WTC11 (cell line): ENCODE measurements around the gene CAV2. TPM values are rescaled to one million over a fixed set of nuclear protein-coding genes. Genes with fewer than 3 reads are reported as not detected.

Source experiments
- ATAC-seq: fragments of 200-7000 bp; cut with Tn5 transposase; 2 replicates; pipeline ENCODE4 v1.10.0; 2021; ENCODE audit warnings: mild to moderate bottlenecking, moderate library complexity
- CTCF ChIA-PET: fragments of 300-600 bp; sonication (Branson Sonifier 250); formaldehyde crosslinking; loops from one replicate; lab custom pipeline; 2021; ENCODE audit warnings: antibody characterized with exemption; lab: Charles Lee
- POLR2A ChIA-PET: fragments of 350-600 bp; sonication (Branson Sonifier 250); formaldehyde crosslinking; loops from one replicate; lab custom pipeline; 2021; ENCODE audit warnings: antibody characterized with exemption; lab: Charles Lee
- DNase-seq: peaks from one replicate; pipeline ENCODE4 v3.0.0; 2021; ENCODE audit warnings: low spot score
- H3K27ac Mint-ChIP-seq: 2 replicates; pipeline ENCODE4 v1.8.0; 2021; ENCODE audit warnings: mixed read lengths
- H3K27me3 Mint-ChIP-seq: 2 replicates; pipeline ENCODE4 v1.8.0; 2021; ENCODE audit warnings: low read depth, mild to moderate bottlenecking, moderate library complexity, mixed read lengths
- H3K36me3 Mint-ChIP-seq: 2 replicates; pipeline ENCODE4 v1.8.0; 2021; ENCODE audit warnings: mixed read lengths
- H3K4me1 Mint-ChIP-seq: 2 replicates; pipeline ENCODE4 v1.8.0; 2022; ENCODE audit warnings: mixed read lengths
- H3K4me3 Mint-ChIP-seq: 2 replicates; pipeline ENCODE4 v1.8.0; 2021; ENCODE audit warnings: mild to moderate bottlenecking, moderate library complexity, mixed read lengths
- H3K9me3 Mint-ChIP-seq: 2 replicates; pipeline ENCODE4 v1.8.0; 2021; ENCODE audit warnings: mixed read lengths
- ATF1 ChIP-seq: sonication (generic); formaldehyde crosslinking; IDR thresholded peaks from 2 replicates; pipeline ENCODE4 v1.8.1; 2023; ENCODE audit warnings: mild to moderate bottlenecking, moderate library complexity, missing genetic modification reagents
- CREB1 ChIP-seq: sonication (generic); formaldehyde crosslinking; IDR thresholded peaks from 2 replicates; pipeline ENCODE4 v1.8.0; 2023; ENCODE audit warnings: mild to moderate bottlenecking, missing genetic modification reagents
- E2F4 ChIP-seq: sonication (generic); formaldehyde crosslinking; IDR thresholded peaks from 2 replicates; pipeline ENCODE4 v1.8.1; 2022; ENCODE audit warnings: low read depth, mild to moderate bottlenecking, moderate library complexity, missing genetic modification reagents, borderline replicate concordance
- ELF4 ChIP-seq: sonication (generic); formaldehyde crosslinking; IDR thresholded peaks from 2 replicates; pipeline ENCODE4 v1.8.1; 2022; ENCODE audit warnings: low read depth, mild to moderate bottlenecking, moderate library complexity, missing genetic modification reagents
- FOXJ3 ChIP-seq: sonication (generic); formaldehyde crosslinking; IDR thresholded peaks from 2 replicates; pipeline ENCODE4 v1.9.0; 2021; ENCODE audit warnings: missing genetic modification reagents, mild to moderate bottlenecking, borderline replicate concordance
- FOXP1 ChIP-seq: sonication (generic); formaldehyde crosslinking; IDR thresholded peaks from 2 replicates; pipeline ENCODE4 v1.8.0; 2022; ENCODE audit warnings: missing genetic modification reagents, mild to moderate bottlenecking, moderate library complexity, borderline replicate concordance
- GABPB1 ChIP-seq: sonication (generic); formaldehyde crosslinking; IDR thresholded peaks from 2 replicates; pipeline ENCODE4 v1.8.1; 2023; ENCODE audit warnings: mild to moderate bottlenecking, missing genetic modification reagents
- GTF2I ChIP-seq: fragments of 250-450 bp; sonication (Bioruptor Pico); conservative IDR thresholded peaks from 2 replicates; pipeline ENCODE4 v1.4.0; 2021; ENCODE audit warnings: mild to moderate bottlenecking
- IRF2 ChIP-seq: sonication (generic); formaldehyde crosslinking; IDR thresholded peaks from 2 replicates; pipeline ENCODE4 v1.8.0; 2022; ENCODE audit warnings: low read depth, missing genetic modification reagents, borderline replicate concordance
- KAT7 ChIP-seq: sonication (generic); formaldehyde crosslinking; IDR thresholded peaks from 2 replicates; pipeline ENCODE4 v1.8.1; 2023; ENCODE audit warnings: missing genetic modification reagents, mild to moderate bottlenecking, borderline replicate concordance
- MYBL2 ChIP-seq: sonication (generic); formaldehyde crosslinking; IDR thresholded peaks from 2 replicates; pipeline ENCODE4 v1.8.1; 2023; ENCODE audit warnings: mild to moderate bottlenecking, moderate library complexity, missing genetic modification reagents
- NFATC4 ChIP-seq: fragments of 250-450 bp; sonication (Bioruptor Pico); IDR thresholded peaks from 2 replicates; pipeline ENCODE4 v1.9.0; 2021; ENCODE audit warnings: mild to moderate bottlenecking
- RELA ChIP-seq: sonication (generic); formaldehyde crosslinking; IDR thresholded peaks from 2 replicates; pipeline ENCODE4 v1.8.1; 2022; ENCODE audit warnings: missing genetic modification reagents, mild to moderate bottlenecking, borderline replicate concordance
- TP53 ChIP-seq: sonication (generic); formaldehyde crosslinking; IDR thresholded peaks from 2 replicates; pipeline ENCODE4 v1.8.1; 2023; ENCODE audit warnings: mild to moderate bottlenecking, missing genetic modification reagents
- USF2 ChIP-seq: sonication (generic); formaldehyde crosslinking; IDR thresholded peaks from 2 replicates; pipeline ENCODE4 v1.8.1; 2023; ENCODE audit warnings: mild to moderate bottlenecking, missing genetic modification reagents, moderate library complexity
- ZNF121 ChIP-seq: sonication (generic); formaldehyde crosslinking; IDR thresholded peaks from 2 replicates; pipeline ENCODE4 v1.8.0; 2023; ENCODE audit warnings: missing genetic modification reagents
- ZNF138 ChIP-seq: sonication (generic); formaldehyde crosslinking; conservative IDR thresholded peaks from 2 replicates; pipeline ENCODE4 v1.8.1; 2022; ENCODE audit warnings: mild to moderate bottlenecking, moderate library complexity, missing genetic modification reagents
- ZNF425 ChIP-seq: fragments of 250-450 bp; sonication (Bioruptor Pico); conservative IDR thresholded peaks from 2 replicates; pipeline ENCODE4 v1.9.0; 2021; ENCODE audit warnings: mild to moderate bottlenecking
- ZSCAN18 ChIP-seq: fragments of 250-450 bp; sonication (Bioruptor Pico); IDR thresholded peaks from 2 replicates; pipeline ENCODE4 v2.1.2; 2022; ENCODE audit warnings: mild to moderate bottlenecking, moderate library complexity
- total RNA-seq: library from RNA; stranded (reverse); gene quantifications from 3 replicates; pipeline ENCODE4 v1.2.3, GENCODE V29; 2021

Gene CAV2
- total RNA-seq, 1 experiment from 2014 or later = 4.3 TPM

- no peak for TF ChIP-seq KAT7 (CRISPR knock-in tag)
- TF ChIP-seq FOXJ3 (CRISPR knock-in tag) = no peak
- TF ChIP-seq ZNF121 (CRISPR knock-in tag) = no peak
- no peak for TF ChIP-seq ZSCAN18
- no peak for TF ChIP-seq CREB1 (CRISPR knock-in tag)
- no peak for TF ChIP-seq GABPB1 (CRISPR knock-in tag)
- TF ChIP-seq ZNF425 (CRISPR knock-in tag) = no peak
- TF ChIP-seq MYBL2 (CRISPR knock-in tag) = no peak
- no peak for TF ChIP-seq USF2 (CRISPR knock-in tag)
- TF ChIP-seq ATF1 (CRISPR knock-in tag) = no peak
- TF ChIP-seq FOXP1 (CRISPR knock-in tag) = no peak
- no peak for TF ChIP-seq NFATC4 (CRISPR knock-in tag)
- no peak for TF ChIP-seq RELA (CRISPR knock-in tag)
- no peak for TF ChIP-seq GTF2I (CRISPR knock-in tag)
- TF ChIP-seq E2F4 (CRISPR knock-in tag) = no peak
- TF ChIP-seq TP53 (CRISPR knock-in tag) = no peak
- no peak for TF ChIP-seq IRF2 (CRISPR knock-in tag)
- no peak for TF ChIP-seq ZNF138
- Mint-ChIP-seq H3K27me3 (peaks cover 16% of the 10 kb centered on the region), H3K4me1 (peaks cover 25% of the 10 kb centered on the region), H3K27ac (no peak overlapping the region), H3K9me3 (no peaks in the 10 kb centered on the region), H3K4me3 (no peak overlapping the region), H3K36me3 (no peaks in the 10 kb centered on the region)
- ChIA-PET CTCF (interaction anchor here (0.8 kb wide), 1 partner anchor 1493 kb away, joined by 3 read pairs; no protein-coding TSS in a partner anchor), POLR2A (no interaction called here)
- DNase-seq (no peak), ATAC-seq (no peak)
Observed at GRCh38 chr7:116530107-116530820, 30.7 kb downstream of the CAV2 start.

- ChIA-PET POLR2A (no interaction called here), CTCF (no interaction called here)
Observed at GRCh38 chr7:116532102-116532688, 32.7 kb downstream of the CAV2 start.

More at GRCh38 chr7:116532102-116532688, 32.7 kb downstream of the CAV2 start:
- no peak overlapping the region for H3K27ac Mint-ChIP-seq
- TF ChIP-seq ELF4 (CRISPR knock-in tag) = no peak
- H3K27me3 Mint-ChIP-seq = peaks cover 7% of the 10 kb centered on the region
- DNase-seq (no peak), ATAC-seq (no peak)
- peaks cover 17% of the 10 kb centered on the region for H3K4me1 Mint-ChIP-seq
- H3K36me3 Mint-ChIP-seq = no peaks in the 10 kb centered on the region
- no peak overlapping the region for H3K4me3 Mint-ChIP-seq
- H3K9me3 Mint-ChIP-seq = no peaks in the 10 kb centered on the region
